Stimulated activated CD8-positive, alpha-beta memory T cell treated with anti-CD3 and anti-CD28 coated beads, Interleukin-4, amount 100 ng/mL, for 1 hour (primary cell): ENCODE measurements around the gene ZNF677.
A peak's percentile ranks its signal among the peaks of the same experiment; 100 is the strongest.
"Not testable (repeated sequence)": the region's sequence is repeated elsewhere in the genome, so short reads cannot be mapped to it uniquely, and the experiment has no call there.

Experiments used
- DNase-seq, 2 donors: peaks; one replicate each; pipeline ENCODE4 v3.0.0-alpha.2; 2020; ENCODE audit warnings: low read depth in 2 of 2, low spot score in 1 of 2

Gene ZNF677

DNA sequence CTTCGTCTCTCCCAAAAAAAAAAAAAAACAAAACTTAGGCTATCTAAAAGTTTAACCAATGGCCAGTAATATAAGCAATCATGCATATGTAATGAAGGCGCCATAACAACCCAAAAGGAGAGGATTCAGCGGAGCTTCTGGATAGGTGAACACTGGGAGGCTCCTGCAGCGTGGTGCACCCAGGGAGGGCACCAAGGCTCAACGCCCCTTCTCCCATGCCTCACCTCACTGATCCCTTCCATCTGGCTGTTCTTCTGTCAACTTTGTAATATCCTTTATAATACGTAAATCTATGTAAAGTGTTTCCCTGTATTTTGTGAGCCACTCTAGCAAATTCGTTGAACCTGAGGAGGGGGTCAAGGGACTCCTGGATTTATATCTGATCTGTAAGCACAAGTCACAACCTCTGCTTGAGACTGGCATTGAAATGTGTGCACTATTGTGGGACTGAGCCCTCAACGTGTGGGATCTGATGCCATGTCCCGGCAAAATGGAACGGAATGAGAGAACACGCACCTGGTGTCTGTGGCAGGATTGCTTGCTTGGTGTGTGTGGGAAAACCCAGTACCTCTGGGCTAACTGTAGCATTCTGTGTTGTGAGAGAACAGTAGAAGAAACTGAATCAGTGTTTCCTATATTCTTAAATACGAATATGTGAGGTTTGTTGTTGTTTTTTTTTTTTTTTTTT, 61.0 kb downstream of the ZNF677 start:
- no peak for DNase-seq

DNA sequence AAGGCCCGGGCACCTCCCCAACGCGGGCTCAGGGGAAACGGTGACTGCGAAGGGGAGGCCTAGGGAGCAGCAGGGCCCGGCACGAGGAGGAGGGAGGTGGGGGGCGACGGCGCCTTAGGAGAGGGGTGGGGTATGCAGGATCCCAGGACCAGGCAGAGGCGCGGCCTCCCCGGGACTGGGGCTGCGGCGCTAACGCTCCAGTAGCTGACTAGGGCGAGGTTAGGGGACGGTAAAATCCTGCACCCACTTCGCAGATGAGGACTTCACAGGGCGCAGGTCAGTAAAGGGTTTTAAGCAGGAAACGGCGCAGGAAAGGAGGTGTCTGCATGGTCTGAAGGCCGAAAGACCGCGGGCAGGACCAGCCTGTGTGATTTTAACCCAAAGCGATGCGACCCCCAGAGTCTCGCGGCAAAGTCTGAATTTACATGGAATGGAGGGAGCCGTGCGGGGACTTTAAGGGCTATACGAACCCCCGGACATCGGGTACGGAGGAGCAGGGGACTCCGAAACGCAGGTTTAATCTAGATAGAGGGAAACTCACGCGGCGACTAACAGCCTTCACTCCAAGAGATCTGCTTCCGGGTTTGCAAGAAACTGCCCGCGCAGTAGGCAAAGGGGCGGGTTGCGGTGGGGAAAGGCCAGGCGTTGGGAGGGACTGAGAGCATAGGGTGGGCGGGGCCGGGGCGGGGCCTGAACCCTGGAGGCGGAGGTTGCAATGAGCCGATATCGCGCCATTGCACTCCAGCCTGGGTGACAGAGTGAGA, 61.7 kb downstream of the ZNF677 start, which contains the start of gene ZNF665:
Gene ZNF665, minus strand, starts transcription at position 588 of the 764 bp plus-strand sequence. CDS start 10,460 bp downstream, outside the sequence.
- peak; percentile 38 to 63 for DNase-seq

DNA sequence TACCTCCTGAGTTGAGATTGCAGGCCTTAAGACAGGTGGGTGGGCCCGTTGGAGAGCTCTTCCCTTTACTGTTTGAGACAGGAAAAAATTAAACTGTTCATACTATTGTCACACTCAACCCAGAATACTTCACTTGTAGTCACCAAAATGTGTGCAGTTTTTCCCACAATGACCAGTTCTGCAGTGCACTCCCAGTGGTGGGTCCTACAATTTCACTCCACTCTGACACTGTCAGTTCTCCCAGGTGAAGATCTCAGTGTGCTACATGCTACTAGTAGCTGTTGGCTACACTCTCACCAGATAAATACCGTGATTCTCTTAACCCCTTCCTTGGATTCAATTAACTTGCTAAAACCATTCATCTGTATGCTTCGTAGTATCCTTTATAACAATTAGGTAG, 64.4 kb downstream of the ZNF677 start:
- DNase-seq = no peak

DNA sequence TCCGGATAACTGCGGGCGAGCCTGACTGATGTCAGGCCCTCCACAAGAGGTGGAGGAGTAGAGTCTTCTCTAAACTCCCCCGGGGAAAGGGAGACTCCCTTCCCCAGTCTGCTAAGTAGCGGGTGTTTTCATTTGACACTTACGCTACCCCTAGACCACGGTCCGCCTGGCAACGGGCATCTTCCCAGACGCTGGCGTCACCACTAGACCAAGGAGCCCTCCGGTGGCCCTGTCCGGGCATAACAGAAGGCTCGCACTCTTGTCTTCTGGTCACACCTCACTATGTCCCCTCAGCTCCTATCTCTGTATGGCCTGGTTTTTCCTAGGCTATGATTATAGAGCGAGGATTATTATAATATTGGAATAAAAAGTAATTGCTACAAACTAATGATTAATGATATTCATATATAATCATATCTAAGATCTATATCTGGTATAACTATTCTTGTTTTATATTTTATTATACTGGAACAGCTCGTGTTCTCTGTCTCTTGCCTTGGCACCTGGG, 64.9 kb downstream of the ZNF677 start:
- not testable (repeated sequence) for DNase-seq
